GM19238 (cell line): ENCODE results near the gene NF1.
"Not testable (repeated sequence)": the region's sequence is repeated elsewhere in the genome, so short reads cannot be mapped to it uniquely, and the experiment has no call there.

Experiments used
- DNase-seq: peaks from one replicate; pipeline ENCODE4 v3.0.0; 2011; ENCODE audit warnings: low spot score; ENCODE audit not compliant: insufficient read length

NF1 gene

GRCh38 chr17:31128241-31128640 lies 33.5 kb downstream of the NF1 start:
- no peak for DNase-seq

- DNase-seq: no peak
Measured at GRCh38 chr17:31130286-31131224, 35.8 kb downstream of the NF1 start.

GRCh38 chr17:31131299-31131698 lies 36.5 kb downstream of the NF1 start:
- no peak for DNase-seq

GRCh38 chr17:31132977-31133376 lies 38.2 kb downstream of the NF1 start:
- no peak for DNase-seq

- DNase-seq: no peak
Measured at GRCh38 chr17:31134576-31134975, 39.8 kb downstream of the NF1 start.

- no peak for DNase-seq
Measured at GRCh38 chr17:31136319-31136718, 41.5 kb downstream of the NF1 start.

- no peak for DNase-seq
Measured at GRCh38 chr17:31140111-31140510, 45.3 kb downstream of the NF1 start.

- no peak for DNase-seq
Measured at GRCh38 chr17:31144428-31144827, 49.7 kb downstream of the NF1 start.

- DNase-seq: no peak
Measured at GRCh38 chr17:31144836-31145235, 50.1 kb downstream of the NF1 start.

- DNase-seq: no peak
Measured at GRCh38 chr17:31147507-31148202, 52.9 kb downstream of the NF1 start.

- no peak for DNase-seq
Measured at GRCh38 chr17:31148205-31148604, 53.4 kb downstream of the NF1 start.

GRCh38 chr17:31152271-31152670 lies 57.5 kb downstream of the NF1 start:
- DNase-seq: no peak

- DNase-seq: no peak
Measured at GRCh38 chr17:31155208-31155810, 60.5 kb downstream of the NF1 start.

- no peak for DNase-seq
Measured at GRCh38 chr17:31156326-31156725, 61.5 kb downstream of the NF1 start.

GRCh38 chr17:31156864-31157263 lies 62.1 kb downstream of the NF1 start:
- not testable (repeated sequence) for DNase-seq

GRCh38 chr17:31158746-31159377 lies 64.1 kb downstream of the NF1 start:
- DNase-seq: no peak

- DNase-seq: no peak
Measured at GRCh38 chr17:31163091-31163781, 68.5 kb downstream of the NF1 start.

- DNase-seq: no peak
Measured at GRCh38 chr17:31167111-31167510, 72.3 kb downstream of the NF1 start.

GRCh38 chr17:31171701-31172100 lies 76.9 kb downstream of the NF1 start:
- DNase-seq: no peak

GRCh38 chr17:31172388-31172787 lies 77.6 kb downstream of the NF1 start:
- no peak for DNase-seq

GRCh38 chr17:31174215-31174614 lies 79.4 kb downstream of the NF1 start:
- DNase-seq: no peak
